HG03442 (cell line): ENCODE measurements around the gene GPATCH8.
"Not testable (repeated sequence)": the region's sequence is repeated elsewhere in the genome, so short reads cannot be mapped to it uniquely, and the experiment has no call there.

ENCODE experiments used
- ATAC-seq: cut with Tn5 transposase; IDR thresholded peaks from one replicate; pipeline ENCODE4 v1.9.1; 2021; ENCODE audit warnings: mild to moderate bottlenecking, moderate library complexity; ENCODE audit not compliant: unreplicated experiment

The GPATCH8 gene

DNA sequence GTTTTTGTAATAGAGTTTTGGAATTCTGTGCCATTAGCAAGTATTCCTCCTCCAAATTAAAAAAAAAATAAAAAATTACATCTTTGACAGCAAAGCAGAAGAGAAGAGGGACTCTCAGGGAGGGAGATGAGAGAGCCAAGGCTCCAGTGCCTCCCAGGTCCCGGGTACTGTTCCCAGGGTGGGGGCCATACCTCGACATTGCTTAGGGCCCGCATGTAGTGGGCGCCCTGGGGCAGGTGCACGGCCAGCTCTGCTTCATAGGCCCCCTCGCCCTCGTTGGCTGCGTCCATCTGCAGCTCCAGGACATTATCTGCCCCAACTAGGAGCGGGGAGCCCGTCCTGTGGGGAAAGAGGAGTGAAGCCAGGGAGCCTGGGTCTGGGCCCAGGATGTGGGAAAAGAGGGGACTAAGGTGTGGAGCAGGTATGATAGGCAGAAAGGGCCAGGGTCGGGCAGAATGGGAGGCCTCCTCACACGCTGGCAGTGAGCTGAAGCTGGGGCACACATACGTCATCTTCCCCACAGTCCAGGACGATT lies 125.0 kb downstream of the GPATCH8 start:
- ATAC-seq: no peak

DNA sequence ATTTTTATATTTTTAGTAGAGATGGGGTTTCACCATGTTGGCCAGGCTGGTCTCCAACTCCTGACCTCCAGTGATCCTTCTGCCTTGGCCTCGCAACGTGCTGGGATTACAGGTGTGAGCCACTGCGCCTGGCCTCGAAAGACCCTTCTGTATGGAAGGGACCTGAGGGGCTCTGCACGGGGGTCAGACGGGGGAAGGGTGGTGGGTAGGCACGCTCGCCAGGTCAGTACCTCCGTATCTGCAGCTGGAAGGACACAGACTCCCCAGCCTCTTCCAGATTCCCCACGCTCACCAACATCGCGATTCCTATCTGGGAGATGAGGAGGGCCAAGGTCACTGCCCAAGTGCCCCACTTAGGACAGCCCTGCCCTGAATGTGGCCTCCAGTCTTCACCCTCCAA lies 126.4 kb downstream of the GPATCH8 start:
- ATAC-seq: no peak

DNA sequence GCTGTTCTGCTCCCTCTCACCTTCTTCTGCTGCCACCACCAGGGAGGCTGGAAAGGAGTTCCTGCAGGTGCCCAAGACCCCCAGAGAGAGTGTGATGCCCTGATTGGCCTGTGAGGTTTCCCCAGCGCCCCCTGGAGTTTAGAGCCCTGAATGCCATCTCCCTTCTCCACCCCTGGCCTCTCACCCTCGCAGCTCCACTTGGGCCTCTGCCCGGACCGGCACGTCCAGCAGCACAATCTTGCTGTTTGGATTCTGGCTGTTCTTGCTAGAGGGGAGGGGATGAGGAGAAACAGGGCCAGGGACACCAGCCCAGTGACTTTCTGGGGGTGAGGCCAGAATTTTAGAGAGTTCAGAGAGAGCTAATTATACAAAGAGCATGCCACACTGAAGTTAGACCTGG lies 127.1 kb downstream of the GPATCH8 start:
- no peak for ATAC-seq

DNA sequence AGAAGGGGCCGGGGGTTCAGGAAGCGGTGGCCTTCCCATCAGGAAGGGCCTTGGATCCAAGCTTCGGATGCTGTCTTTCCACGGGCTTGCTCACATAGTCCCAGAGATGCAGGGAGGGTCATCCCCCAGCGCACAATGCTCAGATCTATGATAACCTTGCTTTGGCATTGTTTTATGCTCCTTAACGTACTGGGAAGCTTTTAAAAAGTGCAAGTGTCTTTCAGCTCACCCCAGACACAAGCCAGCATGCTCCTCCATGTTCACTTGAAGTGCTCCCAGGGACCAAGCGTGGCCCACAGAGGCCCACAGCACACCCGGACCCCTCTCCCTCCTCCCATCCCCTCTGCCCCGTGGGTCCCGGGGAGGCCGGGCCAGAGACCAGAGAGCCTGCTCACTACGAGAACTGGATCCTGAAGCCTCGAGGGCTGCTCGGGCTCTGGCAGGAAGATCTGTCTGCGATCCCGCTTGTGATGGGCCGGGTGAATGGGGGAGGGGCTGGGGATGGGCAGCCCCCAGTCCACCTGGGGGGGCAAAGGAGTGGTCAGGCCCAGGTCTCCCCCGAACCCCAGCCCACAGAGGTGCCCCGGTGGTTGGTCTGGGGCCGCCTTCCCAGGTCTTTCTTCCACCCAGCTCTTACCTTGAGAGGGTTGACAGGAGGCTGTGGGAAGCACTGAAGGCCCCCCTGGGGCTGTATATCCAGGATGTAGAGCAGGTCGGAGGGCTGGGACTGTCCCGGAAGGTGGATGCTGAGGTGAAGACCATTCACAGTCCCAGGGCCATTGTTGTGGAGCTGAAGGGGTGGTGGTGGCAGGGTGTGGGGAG lies 127.8 kb downstream of the GPATCH8 start:
- ATAC-seq: no peak

DNA sequence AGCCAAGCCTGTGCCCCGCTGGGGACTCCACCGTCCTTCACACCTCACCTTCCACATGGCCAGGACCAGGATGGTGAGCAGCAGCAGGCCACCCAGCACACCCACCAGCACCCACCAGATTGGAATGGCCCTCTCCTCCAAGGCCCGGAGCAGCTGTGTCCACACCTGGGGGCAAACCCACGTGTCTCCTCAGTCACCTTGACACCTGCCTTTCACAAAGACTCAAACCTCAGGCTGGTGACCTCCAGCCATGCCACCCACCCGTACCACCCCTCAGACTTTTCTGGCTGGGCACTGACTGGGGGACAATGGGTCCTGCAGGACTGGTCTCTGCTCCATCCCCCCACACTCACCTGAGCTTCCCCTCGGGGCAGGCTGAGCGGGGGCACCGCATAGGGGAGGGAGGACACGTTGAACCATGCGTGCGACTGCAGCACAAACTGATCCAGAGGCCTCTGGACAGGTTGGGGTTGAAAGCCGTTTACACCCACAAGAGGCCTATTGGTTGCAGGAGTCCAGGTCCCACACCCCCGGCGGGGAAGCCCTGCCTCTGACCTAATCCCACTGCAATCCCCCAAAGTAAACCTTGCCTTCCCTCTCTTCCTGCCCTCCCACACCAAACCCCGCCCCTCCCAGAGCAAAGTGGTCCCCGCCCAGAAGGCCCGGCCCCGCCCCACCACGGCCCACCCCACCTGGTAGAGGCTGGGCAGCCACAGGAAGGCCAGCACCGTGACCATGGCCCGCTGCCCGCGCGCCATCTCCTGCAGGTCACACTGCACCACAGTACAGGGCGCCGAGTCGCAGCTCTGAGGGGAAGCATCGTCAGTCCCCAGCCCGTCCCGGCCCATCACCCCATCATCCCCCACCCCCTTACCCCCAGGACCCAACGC lies 128.7 kb downstream of the GPATCH8 start:
- ATAC-seq: no peak

DNA sequence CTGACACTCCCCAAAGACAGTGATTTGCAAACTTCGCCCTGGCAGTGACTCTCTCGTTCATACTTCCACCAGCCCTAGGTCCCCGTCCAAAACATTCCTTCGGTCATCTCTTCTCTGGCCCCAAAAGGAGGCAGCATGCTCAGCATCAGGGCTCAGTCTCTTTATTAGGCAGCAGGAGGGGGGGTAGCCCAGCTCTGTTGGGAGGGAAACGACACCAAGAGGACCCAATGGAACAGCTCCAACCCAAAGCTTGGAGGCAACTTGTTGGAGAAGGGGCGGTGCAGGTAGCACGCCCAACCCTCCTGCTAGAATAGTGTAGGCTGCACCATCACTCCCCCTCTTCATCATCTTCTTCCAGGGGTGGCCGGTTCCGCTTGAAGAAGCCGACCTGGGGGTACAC lies 131.2 kb downstream of the GPATCH8 start:
- no peak for ATAC-seq

DNA sequence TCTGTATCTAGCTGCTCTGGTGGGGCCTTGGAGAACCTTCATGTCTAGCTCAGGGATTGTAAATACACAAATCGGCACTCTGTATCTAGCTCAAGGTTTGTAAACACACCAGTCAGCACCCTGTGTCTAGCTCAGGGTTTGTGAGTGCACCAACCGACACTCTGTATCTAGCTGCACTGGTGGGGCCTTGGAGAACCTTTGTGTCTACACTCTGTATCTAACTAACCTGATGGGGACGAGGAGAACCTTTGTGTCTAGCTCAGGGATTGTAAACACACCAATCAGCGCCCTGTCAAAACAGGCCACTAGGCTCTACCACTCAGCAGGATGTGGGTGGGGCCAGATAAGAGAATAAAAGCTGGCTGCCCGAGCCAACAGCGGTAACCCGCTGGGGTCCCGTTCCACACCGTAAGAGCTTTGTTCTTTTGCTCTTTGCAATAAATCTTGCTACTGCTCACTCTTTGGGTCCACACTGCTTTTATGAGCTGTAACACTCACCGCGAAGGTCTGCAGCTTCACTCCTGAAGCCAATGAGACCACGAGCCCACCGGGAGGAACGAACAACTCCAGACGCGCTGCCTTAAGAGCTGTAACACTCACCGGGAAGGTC lies 133.7 kb downstream of the GPATCH8 start:
- ATAC-seq: not testable (repeated sequence)

DNA sequence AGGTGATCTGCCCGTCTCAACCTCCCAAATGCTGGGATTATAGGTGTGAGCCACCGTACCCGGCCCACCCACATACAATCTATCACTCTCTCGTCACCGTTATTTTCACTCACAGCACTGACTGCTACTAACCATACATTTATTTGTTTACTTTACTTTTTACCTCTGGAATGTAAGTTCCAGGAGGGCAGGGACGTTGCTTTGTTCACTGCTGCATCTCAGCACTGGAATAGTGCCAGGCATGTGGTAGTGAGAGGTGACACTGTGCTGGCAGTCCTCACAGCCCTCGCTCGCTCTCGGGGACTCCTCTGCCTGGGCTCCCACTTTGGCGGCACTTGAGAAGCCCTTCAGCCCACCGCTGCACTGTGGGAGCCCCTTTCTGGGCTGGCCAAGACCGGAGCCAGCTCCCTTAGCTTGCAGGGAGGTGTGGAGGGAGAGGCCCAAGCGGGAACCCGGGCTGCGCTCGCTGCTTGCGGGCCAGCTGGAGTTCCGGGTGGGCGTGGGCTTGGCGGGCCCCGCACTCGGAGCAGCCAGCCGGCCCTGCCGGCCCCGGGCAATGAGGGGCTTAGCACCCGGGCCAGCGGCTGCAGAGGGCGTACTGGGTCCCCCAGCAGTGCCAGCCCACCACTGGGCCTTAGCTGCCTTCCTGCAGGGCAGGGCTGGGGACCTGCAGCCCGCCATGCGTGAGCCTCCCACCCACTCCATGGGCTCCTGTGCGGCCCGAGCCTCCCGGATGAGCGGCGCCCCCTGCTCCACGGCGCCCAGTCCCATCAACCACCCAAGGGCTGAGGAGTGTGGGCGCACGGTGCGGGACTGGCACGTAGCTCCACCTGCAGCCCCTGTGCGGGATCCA lies 134.6 kb downstream of the GPATCH8 start:
- not testable (repeated sequence) for ATAC-seq

DNA sequence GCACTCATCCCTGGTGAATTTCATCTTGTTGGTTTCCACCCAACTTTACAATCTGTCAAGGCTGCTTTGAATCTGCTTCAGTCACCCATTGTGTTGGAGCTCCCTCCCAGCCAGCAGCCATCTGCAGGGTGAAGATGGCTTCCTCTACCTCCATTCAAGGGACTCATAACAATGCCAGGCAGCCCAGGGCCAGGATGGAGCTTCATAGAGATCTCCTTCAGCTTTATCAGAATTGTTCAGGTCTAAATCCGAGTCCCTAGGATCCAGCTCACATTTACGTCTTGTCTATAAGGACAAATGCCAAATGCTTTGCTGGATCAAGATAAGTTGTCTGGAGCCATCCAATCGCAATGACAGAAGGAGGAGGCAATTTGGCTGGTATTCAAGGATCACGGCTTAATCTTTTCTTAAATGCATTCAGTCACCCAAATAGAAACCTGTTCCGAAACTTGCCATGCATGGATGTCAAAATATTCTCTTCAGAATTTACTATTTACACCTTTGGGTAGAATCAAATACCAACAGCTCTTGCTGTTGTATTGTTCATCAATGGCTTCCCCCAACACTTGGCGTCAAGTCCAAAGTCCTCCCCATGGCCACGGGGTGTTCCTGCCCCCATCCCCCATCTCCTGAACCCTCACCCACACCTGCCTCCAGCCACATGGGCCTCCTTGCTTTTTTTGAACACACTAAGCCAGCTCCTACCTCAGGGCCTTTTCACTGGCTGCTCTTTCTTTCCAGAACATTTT lies 135.8 kb downstream of the GPATCH8 start:
- no peak for ATAC-seq

DNA sequence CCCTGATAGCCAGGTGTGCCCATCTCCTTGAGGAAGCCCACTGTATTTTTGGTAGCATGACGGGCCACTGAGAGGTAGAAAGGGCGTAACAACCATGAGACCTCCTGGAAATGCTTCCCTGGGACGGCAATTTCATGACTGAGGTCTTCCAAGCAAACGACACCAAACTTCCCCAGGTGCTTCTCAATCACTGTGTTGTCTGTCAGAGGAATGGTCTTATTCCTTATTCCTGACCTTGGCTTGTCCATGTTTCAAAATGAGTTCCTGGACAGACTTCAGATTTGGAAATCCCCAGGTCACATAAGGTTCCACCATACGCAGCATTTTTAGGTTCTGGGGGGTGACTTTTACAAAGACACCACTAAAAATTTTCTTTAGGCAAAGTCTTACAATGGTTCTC lies 138.2 kb downstream of the GPATCH8 start:
- ATAC-seq: not testable (repeated sequence)

DNA sequence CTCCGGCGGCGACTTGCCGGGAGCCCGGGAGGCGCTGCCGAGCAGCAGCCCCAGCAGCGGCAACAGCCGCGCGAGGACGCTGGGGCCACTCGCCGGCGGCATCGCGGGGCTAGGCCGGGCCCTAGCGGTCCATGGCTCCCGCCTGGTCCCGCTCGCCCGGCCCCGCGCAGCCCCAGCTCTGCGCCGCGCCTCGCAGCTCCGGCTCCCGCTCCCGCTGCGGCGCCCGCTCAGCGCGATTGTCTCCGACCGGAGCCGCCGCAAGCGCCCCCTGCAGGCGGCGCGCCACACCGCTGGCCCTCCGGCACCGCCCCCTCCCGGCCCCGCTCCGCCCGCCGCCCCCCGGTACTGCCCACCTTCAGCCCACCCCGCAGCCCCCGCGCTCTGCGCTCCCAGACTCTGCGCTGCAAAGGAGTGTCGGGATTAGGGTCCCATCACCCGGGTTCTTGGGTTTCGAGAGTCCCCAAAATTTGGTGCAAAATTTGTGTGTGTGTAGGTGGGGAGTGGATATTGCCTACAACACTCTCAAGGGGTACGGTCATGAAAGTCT lies 139.5 kb downstream of the GPATCH8 start, which contains the start of gene FAM171A2:
Gene FAM171A2, minus strand, starts transcription at position 241 of the 547 bp plus-strand sequence. Its CDS starts 139 bp downstream, at position 102.
- ATAC-seq: peak; percentile 42

DNA sequence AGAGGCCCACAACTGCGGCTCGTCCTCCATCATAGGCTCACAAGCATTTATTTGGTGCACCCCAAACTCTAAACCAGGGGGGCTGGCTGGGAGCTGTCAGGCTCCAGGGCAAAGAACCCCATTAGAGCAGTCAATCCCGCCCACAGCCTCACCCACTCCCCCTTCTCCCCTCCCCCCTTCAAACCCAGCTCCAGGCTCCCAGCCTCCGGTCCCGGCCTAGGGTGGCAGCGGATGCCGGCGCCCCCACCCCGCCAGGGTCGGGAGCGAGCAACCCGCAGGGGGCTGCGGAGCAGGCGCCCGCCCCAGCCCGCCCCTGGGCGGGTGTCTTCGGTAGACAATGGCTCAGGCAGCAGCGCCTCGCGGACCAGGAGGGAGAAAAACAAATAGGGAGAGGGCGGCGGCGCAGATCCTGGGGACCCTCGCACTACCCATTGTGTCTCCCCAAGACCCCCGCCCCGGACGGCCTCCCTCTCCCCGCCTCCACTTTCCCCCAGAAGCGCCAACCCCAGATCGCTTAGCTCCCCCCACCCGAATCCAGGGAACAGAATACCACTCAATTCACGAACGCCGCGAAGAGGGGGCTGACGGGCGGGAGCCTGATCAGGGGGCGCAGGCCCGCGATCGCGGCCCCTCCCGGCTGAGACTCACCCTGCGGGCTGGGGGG lies 140.1 kb downstream of the GPATCH8 start:
- ATAC-seq: no peak

DNA sequence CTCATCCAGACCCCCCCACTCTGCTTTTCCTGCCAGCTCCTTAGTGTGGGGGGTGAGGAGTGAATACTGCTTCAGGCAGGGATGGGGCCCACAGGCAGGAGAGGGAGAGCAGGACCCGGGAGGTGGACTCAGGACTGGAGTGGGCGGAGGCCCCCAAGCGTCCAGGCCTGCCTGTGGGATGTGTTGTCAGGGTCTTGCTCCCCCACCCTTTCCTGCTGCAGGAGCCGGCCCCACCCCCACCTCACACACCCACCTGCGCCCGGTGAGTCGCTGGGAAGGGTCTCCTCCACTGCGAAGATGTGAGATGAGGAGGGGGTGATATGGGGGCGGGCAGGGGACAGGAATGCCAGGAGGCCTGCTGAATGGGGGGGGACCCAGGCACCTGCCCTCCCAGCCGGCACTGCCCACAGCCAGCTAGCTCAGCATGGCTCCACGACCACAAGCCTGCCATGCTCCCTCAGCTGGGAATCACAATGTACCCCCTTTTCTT lies 140.7 kb downstream of the GPATCH8 start:
- no peak for ATAC-seq

DNA sequence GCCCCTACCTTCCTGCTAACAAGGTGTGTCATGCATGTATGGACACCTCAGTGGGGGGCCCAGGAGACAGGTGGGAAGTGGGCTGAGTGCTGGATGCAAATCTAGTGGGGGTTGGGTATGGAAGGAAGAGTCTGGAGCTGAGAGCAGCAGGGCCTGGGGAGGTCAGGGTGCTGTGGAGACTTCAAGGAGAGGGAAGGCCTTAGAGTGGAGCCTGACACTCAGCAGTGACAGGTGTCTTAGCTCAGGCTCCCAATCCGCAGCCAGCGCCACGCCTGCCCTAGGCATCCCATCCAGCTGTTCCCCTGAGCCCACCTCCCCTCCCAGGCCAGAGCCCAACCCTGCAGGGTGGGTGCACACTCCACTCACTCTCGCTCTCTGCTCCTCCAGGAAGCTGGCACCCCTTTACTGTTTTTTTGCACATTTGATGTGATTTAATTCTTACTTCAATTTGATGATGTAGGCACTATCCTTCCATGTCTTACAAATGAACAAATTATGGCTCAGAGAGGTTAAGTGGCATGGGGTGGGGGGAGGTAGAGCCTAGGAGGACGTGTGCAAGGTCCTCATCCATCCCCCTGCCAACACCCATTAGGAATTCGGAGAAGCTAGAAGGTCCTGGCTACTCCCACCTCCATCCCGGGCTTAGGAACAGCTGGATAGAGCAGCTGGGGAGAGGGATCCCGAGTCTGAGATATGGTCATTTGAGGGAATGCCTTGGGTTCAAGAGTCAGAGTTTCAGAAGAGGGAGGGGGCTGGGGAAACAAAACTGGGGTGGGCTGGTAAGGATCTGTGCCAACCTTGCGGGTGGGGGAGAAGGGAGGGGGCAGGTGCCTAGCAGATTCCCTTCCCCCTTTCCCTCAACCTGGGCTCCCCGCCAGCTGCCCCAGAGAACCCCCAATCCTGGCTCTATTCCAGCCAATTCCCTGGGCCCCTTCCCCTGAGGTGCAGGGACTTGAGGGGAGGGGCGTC lies 141.6 kb downstream of the GPATCH8 start:
- no peak for ATAC-seq

DNA sequence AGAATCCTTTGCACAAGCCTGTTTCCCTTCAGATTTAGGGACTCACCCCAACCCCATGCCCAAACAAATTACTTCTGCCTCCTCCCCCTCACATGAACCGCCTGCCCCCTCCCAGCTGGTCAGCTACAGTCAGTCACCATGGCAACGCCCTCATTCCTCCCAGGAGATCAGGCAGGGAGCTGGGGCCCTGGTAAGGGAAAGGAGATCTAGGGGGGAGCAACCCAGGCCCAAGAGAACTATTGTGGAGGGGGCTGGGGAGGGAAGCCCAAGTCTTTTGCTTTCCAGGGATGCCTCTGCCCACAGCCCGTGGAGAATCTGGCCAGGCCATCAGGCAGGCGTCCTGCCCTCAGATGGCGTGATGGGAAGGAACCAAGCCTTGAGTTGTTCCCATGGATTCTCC lies 142.4 kb downstream of the GPATCH8 start:
- no peak for ATAC-seq

DNA sequence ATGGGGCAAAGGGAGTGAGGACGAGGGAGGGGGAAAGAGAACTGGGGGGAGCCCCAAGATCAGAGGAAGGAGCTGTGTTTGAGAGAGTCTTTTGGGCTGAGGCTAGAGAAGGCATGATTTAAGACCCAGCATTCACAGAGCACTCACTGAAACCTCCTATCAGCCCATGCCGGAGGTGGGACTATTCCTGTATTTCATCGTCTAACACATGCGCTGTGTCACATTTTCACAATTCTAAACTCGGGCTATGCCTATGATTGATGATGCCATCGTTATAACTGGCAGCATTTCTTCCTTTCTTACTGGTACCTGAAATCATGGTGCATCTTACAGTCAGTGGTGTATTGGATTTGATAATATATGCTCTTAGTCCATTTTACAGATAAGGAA lies 143.1 kb downstream of the GPATCH8 start:
- ATAC-seq: no peak

DNA sequence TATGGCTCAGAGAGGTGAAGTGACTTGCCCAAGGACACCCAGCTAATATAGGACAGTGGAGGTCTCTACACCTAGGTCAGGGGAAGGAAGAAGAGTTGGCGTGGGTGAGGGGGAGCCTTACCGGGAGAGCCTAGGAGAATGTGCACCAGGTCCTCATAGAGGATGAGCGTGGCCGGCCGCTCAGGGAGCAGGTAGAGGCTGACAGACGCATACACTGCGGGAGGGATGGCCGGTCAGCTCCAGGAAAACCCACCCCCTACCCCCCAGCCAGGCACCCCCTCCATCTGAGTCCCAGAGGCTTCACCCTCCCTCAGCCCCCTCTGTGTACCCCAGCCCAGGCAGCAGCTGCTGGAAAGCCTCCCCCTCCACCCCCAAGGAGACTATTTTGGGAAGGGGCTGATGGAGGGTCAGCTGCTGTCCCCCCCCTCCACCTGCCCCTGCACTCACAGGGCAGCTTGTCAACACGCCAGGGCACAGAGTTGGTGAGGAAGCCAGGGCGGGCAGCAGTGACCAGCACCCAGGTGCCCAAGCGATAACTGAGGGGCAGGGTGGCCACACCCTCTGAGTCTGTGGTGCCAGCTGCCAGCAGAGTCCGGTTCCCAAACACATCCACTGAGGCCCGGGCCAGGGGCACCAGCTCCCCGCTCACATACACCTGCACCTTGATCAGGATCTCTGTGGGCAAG lies 143.6 kb downstream of the GPATCH8 start:
- ATAC-seq: no peak
